ENCODE measurements around the gene SERP2. TPM values are rescaled to one million over a fixed set of nuclear protein-coding genes. Genes with fewer than 3 reads are reported as not detected.

Gene SERP2
- total RNA-seq, 1 experiment from 2014 or later: not detected

DNA sequence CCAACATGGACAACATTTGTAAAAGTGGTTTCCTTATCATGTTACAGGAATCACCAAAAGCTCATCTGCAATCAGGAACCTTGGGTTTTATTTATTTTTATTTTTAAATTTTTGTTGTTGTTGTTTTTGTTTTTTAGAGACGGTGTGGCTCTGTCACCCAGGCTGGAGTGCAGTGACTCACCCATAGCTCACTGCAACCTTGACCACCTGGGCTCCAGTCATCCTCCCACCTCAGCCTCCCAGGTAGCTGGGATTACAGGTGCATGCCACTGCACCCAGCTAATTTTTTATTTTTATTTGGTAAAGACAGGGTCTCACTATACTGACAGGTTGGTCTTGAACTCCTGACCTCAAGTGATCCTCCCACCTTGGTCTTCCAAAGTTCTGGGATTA is 13.6 kb upstream of the SERP2 start:
- no peaks in the 10 kb centered on the region for H3K36me3 ChIP-seq (ENCODE audit: control insufficient read depth in 1 of 2, insufficient read depth in 2 of 2, low read length in 2 of 2)
- H3K9me2 ChIP-seq (ENCODE audit: insufficient read depth): no peaks in the 10 kb centered on the region
- peak overlapping the region; percentile 38 for H3K9ac ChIP-seq (ENCODE audit: low read length)
- peaks cover 19 to 57% of the 10 kb centered on the region in 2 experiments; a peak in 3 of 4 replicates for H3K4me1 ChIP-seq (ENCODE audit: control insufficient read depth in 1 of 2, insufficient read depth in 2 of 2, low read length in 2 of 2)
- ChIA-PET RAD21 (ENCODE audit: low non-redundant PET in 1 of 2, low total read pairs in 2 of 2, uncharacterized antibody in 2 of 2, unreplicated experiment in 2 of 2) (no interaction called here), CTCF (no interaction called here), POLR2A (interaction anchor here (1.0 to 1.5 kb wide), 5 partner anchors 8 to 76 kb away, joined by 3 to 11 read pairs (median 3); no protein-coding TSS in a partner anchor)
- no peaks in the 10 kb centered on the region for H3K9me3 ChIP-seq (ENCODE audit: control insufficient read depth in 1 of 2, insufficient read depth in 1 of 2, low read depth in 1 of 2, low read length in 2 of 2)
- peak overlapping the region; percentile 45 for H3K4me2 ChIP-seq (ENCODE audit: low read length)
- H3K4me3 ChIP-seq (replicated peaks in 1 of 2; ENCODE audit: low read depth in 1 of 2, low read length in 2 of 2): no peak overlapping the region
- no peaks in the 10 kb centered on the region for H4K20me1 ChIP-seq (ENCODE audit: insufficient read depth)
- peak overlapping the region; percentile 99 for H2AFZ ChIP-seq (ENCODE audit: low read depth, low read length, poor library complexity, severe bottlenecking)
- H3K79me2 ChIP-seq (ENCODE audit: insufficient read depth, low read length): no peaks in the 10 kb centered on the region
- DNase-seq (ENCODE audit: low read depth, low spot score) (peak; percentile 33), ATAC-seq (peak; percentile 68)
- TF ChIP-seq, protein P1, sequence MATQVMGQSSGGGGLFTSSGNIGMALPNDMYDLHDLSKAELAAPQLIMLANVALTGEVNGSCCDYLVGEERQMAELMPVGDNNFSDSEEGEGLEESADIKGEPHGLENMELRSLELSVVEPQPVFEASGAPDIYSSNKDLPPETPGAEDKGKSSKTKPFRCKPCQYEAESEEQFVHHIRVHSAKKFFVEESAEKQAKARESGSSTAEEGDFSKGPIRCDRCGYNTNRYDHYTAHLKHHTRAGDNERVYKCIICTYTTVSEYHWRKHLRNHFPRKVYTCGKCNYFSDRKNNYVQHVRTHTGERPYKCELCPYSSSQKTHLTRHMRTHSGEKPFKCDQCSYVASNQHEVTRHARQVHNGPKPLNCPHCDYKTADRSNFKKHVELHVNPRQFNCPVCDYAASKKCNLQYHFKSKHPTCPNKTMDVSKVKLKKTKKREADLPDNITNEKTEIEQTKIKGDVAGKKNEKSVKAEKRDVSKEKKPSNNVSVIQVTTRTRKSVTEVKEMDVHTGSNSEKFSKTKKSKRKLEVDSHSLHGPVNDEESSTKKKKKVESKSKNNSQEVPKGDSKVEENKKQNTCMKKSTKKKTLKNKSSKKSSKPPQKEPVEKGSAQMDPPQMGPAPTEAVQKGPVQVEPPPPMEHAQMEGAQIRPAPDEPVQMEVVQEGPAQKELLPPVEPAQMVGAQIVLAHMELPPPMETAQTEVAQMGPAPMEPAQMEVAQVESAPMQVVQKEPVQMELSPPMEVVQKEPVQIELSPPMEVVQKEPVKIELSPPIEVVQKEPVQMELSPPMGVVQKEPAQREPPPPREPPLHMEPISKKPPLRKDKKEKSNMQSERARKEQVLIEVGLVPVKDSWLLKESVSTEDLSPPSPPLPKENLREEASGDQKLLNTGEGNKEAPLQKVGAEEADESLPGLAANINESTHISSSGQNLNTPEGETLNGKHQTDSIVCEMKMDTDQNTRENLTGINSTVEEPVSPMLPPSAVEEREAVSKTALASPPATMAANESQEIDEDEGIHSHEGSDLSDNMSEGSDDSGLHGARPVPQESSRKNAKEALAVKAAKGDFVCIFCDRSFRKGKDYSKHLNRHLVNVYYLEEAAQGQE (IDR thresholded peaks at IDR 0.05; ENCODE audit: low read depth): no peak
- TF ChIP-seq TCF7L2 (IDR thresholded peaks at IDR 0.05; ENCODE audit: borderline replicate concordance, extremely low read depth, insufficient read depth, insufficient read length): no peak
- no peak for TF ChIP-seq FOSL1 (IDR thresholded peaks at IDR 0.05; ENCODE audit: low read depth)
- no peak for TF ChIP-seq EGR1 (IDR thresholded peaks at IDR 0.05; ENCODE audit: low read depth)
- no peak for TF ChIP-seq YY1 (IDR thresholded peaks at IDR 0.05; ENCODE audit: extremely low read depth, insufficient replicate concordance, low read depth, low read length)
- no peak for TF ChIP-seq SIN3A (IDR thresholded peaks at IDR 0.05; ENCODE audit: low read depth)
- TF ChIP-seq ZBTB33 (IDR thresholded peaks at IDR 0.05; ENCODE audit: extremely low read depth, insufficient replicate concordance, low read length): no peak
- TF ChIP-seq EZH2phosphoT487 (IDR thresholded peaks at IDR 0.05; ENCODE audit: borderline replicate concordance): no peak
- no peak for TF ChIP-seq RAD21 (IDR thresholded peaks at IDR 0.05; ENCODE audit: low read depth)
- TF ChIP-seq ELF1 (IDR thresholded peaks at IDR 0.05; ENCODE audit: borderline replicate concordance, low read depth): no peak
- no peak for TF ChIP-seq POLR2A (IDR thresholded peaks at IDR 0.05; ENCODE audit: borderline replicate concordance, extremely low read depth, insufficient read depth, insufficient read length)
- TF ChIP-seq, protein P2, sequence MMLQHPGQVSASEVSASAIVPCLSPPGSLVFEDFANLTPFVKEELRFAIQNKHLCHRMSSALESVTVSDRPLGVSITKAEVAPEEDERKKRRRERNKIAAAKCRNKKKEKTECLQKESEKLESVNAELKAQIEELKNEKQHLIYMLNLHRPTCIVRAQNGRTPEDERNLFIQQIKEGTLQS (IDR thresholded peaks at IDR 0.05): no peak
- no peak for TF ChIP-seq SP1 (IDR thresholded peaks at IDR 0.05; ENCODE audit: low read depth)
- TF ChIP-seq EZH2 (IDR thresholded peaks at IDR 0.05): no peak
- no peak for TF ChIP-seq CTCF (IDR thresholded peaks at IDR 0.05 in 2 of 3, conservative IDR thresholded peaks at IDR 0.05 in 1 of 3; ENCODE audit: borderline replicate concordance in 1 of 3, insufficient read depth in 1 of 3, low read depth in 2 of 3, low read length in 2 of 3)
- no peaks in the 10 kb centered on the region for H3K27me3 ChIP-seq (ENCODE audit: insufficient read depth, low read length)
- no TSS peak for BruUV-seq (replicated peaks)
- intact Hi-C loops (cut with micrococcal nuclease): loop anchor here (2.0 to 5.0 kb wide), 2 partner anchors 75 to 118 kb away; no protein-coding TSS in a partner anchor
- H3K27ac ChIP-seq (ENCODE audit: low read depth, low read length): no peak overlapping the region

Data from HCT116 (cell line).